DMS114 treated with DMSO at 0.1 percent for 48 hours (cell line): ENCODE data around the gene STEAP1B.
"Not testable (repeated sequence)": the region's sequence is repeated elsewhere in the genome, so short reads cannot be mapped to it uniquely, and the experiment has no call there.

Experiments used
- DNase-seq: peaks from one replicate; lab custom pipeline; 2025; ENCODE audit not compliant: unreplicated experiment; lab: John Stamatoyannopoulos, UW

STEAP1B gene

GRCh38 chr7:22433710-22434460 lies 66.1 kb downstream of the STEAP1B start:
- DNase-seq = no peak

GRCh38 chr7:22433165-22433700 lies 66.8 kb downstream of the STEAP1B start:
- DNase-seq = not testable (repeated sequence)

GRCh38 chr7:22432203-22432718 lies 67.7 kb downstream of the STEAP1B start:
- DNase-seq = no peak

- no peak for DNase-seq
These were observed 69.5 kb downstream of the STEAP1B start for GRCh38 chr7:22430457-22430856.

GRCh38 chr7:22429386-22429785 lies 70.6 kb downstream of the STEAP1B start:
- no peak for DNase-seq

GRCh38 chr7:22427855-22428254 lies 72.1 kb downstream of the STEAP1B start:
- no peak for DNase-seq

GRCh38 chr7:22427104-22427503 lies 72.9 kb downstream of the STEAP1B start:
- no peak for DNase-seq

- no peak for DNase-seq
These were observed 73.4 kb downstream of the STEAP1B start for GRCh38 chr7:22426463-22427094.

GRCh38 chr7:22425361-22425760 lies 74.6 kb downstream of the STEAP1B start:
- DNase-seq = no peak

GRCh38 chr7:22422831-22423615 lies 77.0 kb downstream of the STEAP1B start:
- DNase-seq = no peak

GRCh38 chr7:22420973-22421635 lies 78.9 kb downstream of the STEAP1B start:
- no peak for DNase-seq

- no peak for DNase-seq
These were observed 80.0 kb downstream of the STEAP1B start for GRCh38 chr7:22420008-22420407.

GRCh38 chr7:22419488-22419887 lies 80.5 kb downstream of the STEAP1B start:
- DNase-seq = no peak

GRCh38 chr7:22418251-22419046 lies 81.5 kb downstream of the STEAP1B start:
- DNase-seq = no peak

- DNase-seq = no peak
These were observed 82.1 kb downstream of the STEAP1B start for GRCh38 chr7:22417841-22418240.

GRCh38 chr7:22417349-22417748 lies 82.6 kb downstream of the STEAP1B start:
- DNase-seq = no peak

GRCh38 chr7:22414424-22414823 lies 85.6 kb downstream of the STEAP1B start:
- DNase-seq = no peak

GRCh38 chr7:22413211-22413610 lies 86.8 kb downstream of the STEAP1B start:
- DNase-seq = no peak

GRCh38 chr7:22411977-22412693 lies 87.9 kb downstream of the STEAP1B start:
- DNase-seq = no peak
